Tibial nerve (tissue), 4 donors: ENCODE measurements around the gene NFIB.

ENCODE experiments used
- EP300 ChIP-seq, 2 donors: sonication (generic); formaldehyde crosslinking; IDR thresholded peaks; one replicate each; pipeline ENCODE4 v1.6.1; 2017; ENCODE audit warnings: antibody characterized with exemption in 2 of 2, mild to moderate bottlenecking in 1 of 2
- POLR2A ChIP-seq, 2 donors: fragments of 450-650 bp; IDR thresholded peaks; one replicate each; pipeline ENCODE4 v1.6.1; 2017; ENCODE audit warnings: antibody characterized with exemption in 2 of 2, mild to moderate bottlenecking in 2 of 2, moderate library complexity in 2 of 2
- TF ChIP-seq, protein P1 (sequence below), 5 experiments: fragments of 200-600 bp in 3 of 5; fragments of 450-650 bp in 2 of 5; sonication (generic) in 3 of 5; IDR thresholded peaks; one replicate each; pipeline ENCODE4 v1.5.1; 2016 to 2019; ENCODE audit warnings: antibody characterized with exemption in 5 of 5, mild to moderate bottlenecking in 3 of 5, moderate library complexity in 2 of 5

DNA sequence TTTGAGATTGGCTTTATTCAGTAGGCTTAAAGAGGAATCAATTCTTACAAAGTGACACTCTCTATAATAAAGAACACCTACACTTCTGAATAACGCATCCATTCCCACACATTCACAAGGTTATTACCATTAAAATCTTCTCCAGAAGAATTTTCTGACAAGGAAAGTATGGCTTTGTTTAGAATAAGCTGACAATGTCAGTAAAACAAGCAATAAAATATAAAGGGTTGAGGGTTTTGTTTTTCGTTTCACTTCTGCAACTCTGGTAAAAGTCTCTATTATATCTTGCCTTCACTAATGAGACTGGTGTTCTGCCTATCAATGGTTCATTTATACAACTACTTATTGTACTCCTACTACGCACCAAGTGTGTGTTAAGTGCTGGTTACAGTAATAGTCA, 169.7 kb downstream of the NFIB start:
- TF ChIP-seq, protein P1, sequence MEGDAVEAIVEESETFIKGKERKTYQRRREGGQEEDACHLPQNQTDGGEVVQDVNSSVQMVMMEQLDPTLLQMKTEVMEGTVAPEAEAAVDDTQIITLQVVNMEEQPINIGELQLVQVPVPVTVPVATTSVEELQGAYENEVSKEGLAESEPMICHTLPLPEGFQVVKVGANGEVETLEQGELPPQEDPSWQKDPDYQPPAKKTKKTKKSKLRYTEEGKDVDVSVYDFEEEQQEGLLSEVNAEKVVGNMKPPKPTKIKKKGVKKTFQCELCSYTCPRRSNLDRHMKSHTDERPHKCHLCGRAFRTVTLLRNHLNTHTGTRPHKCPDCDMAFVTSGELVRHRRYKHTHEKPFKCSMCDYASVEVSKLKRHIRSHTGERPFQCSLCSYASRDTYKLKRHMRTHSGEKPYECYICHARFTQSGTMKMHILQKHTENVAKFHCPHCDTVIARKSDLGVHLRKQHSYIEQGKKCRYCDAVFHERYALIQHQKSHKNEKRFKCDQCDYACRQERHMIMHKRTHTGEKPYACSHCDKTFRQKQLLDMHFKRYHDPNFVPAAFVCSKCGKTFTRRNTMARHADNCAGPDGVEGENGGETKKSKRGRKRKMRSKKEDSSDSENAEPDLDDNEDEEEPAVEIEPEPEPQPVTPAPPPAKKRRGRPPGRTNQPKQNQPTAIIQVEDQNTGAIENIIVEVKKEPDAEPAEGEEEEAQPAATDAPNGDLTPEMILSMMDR (IDR thresholded peaks at IDR 0.05), result no peak
- no peak for TF ChIP-seq POLR2A (IDR thresholded peaks at IDR 0.05)
- no peak for TF ChIP-seq EP300 (IDR thresholded peaks at IDR 0.05)
